ENCODE results near the gene KIF18B. TPM values are rescaled to one million over a fixed set of nuclear protein-coding genes. Genes with fewer than 3 reads are reported as not detected.

The KIF18B gene
- total and polyA plus RNA-seq, 10 of the 15 experiments (the other 5 are each of a cell fraction or from before 2014, with no cell fraction given): 2.8 to 46.2 (median 20.5) TPM

GRCh38 chr17:44940768-44941167 lies 6.8 kb downstream of the KIF18B start:
- peaks cover 3 to 5% of the 10 kb centered on the region in 2 experiments for H3K36me3 ChIP-seq (ENCODE audit: control insufficient read depth in 2 of 2, insufficient read depth in 2 of 2, low read length in 1 of 2)
- H3K9me3 ChIP-seq (replicated peaks; ENCODE audit: control insufficient read depth, insufficient read depth, low read length): no peaks in the 10 kb centered on the region; the same call in 1 of the 3 replicates
- DNase-seq (ENCODE audit: low read depth, low spot score) (no peak), FAIRE-seq (no peak), ATAC-seq (no peak)
- ChIA-PET CTCF (interaction anchor here (0.7 to 1.5 kb wide), 5 partner anchors 10 to 80 kb away, joined by 3 to 6 read pairs (median 3); no protein-coding TSS in a partner anchor), RAD21 (ENCODE audit: unreplicated experiment) (interaction anchor here (2.0 kb wide), 1 partner anchor 21 kb away, joined by 6 read pairs; no protein-coding TSS in a partner anchor), SMC1A (ENCODE audit: uncharacterized antibody, unreplicated experiment) (interaction anchor here (0.6 to 1.9 kb wide), 5 partner anchors 12 to 488 kb away, joined by 3 to 9 read pairs (median 7); no protein-coding TSS in a partner anchor), POLR2A (interaction anchor here (1.1 kb wide), 1 partner anchor 43 kb away, joined by 3 read pairs; no protein-coding TSS in a partner anchor)
- H3K4me2 ChIP-seq (ENCODE audit: control insufficient read depth, insufficient read depth): no peak overlapping the region
- in situ Hi-C loops (cut with MboI) (no loop called here), intact Hi-C loops (cut with micrococcal nuclease; ENCODE audit: unreplicated experiment) (no loop called here)
- BruUV-seq (replicated peaks): no TSS peak
- no peaks in the 10 kb centered on the region for H3K27me3 ChIP-seq (replicated peaks in 1 of 2; ENCODE audit: control insufficient read depth in 2 of 2, insufficient read depth in 2 of 2, low read length in 1 of 2)
- 41% methylated on average over 1 of the region's 1 CpG for whole genome bisulfite sequencing (ENCODE audit: insufficient coverage, insufficient replicate concordance, low lambda C conversion rate, missing lambda C conversion rate)
- H3K27ac ChIP-seq (ENCODE audit: control insufficient read depth, insufficient read depth): no peak overlapping the region
- no peak overlapping the region for H2AFZ ChIP-seq (ENCODE audit: control insufficient read depth, low read depth, low read length)
- no peak overlapping the region for H3K9ac ChIP-seq (ENCODE audit: control insufficient read depth, insufficient read depth, low read length)
- peaks cover 60% of the 10 kb centered on the region for H3K79me2 ChIP-seq (ENCODE audit: control insufficient read depth, insufficient read depth, low read length)
- TF ChIP-seq STAT3 (IDR thresholded peaks at IDR 0.05; ENCODE audit: low read depth, low read length) (no peak), PBX3 (IDR thresholded peaks at IDR 0.05; ENCODE audit: insufficient replicate concordance, low read depth, low read length) (no peak), ELK1 (IDR thresholded peaks at IDR 0.05; ENCODE audit: low read depth, low read length) (no peak), NBN (IDR thresholded peaks at IDR 0.05) (no peak), STAT1 (conservative IDR thresholded peaks at IDR 0.05) (no peak), NR2C1 (IDR thresholded peaks at IDR 0.05) (no peak), IRF4 (IDR thresholded peaks at IDR 0.05; ENCODE audit: low read depth, low read length) (no peak), IRF5 (IDR thresholded peaks at IDR 0.05; ENCODE audit: borderline replicate concordance) (no peak)
- no peaks in the 10 kb centered on the region for H3K4me1 ChIP-seq (ENCODE audit: control insufficient read depth, insufficient read depth, low read length)
- no peak overlapping the region for H3K4me3 ChIP-seq
- no peaks in the 10 kb centered on the region for H4K20me1 ChIP-seq (ENCODE audit: control insufficient read depth, insufficient read depth)

Measured in GM12878 (cell line).